Loucy (cell line): ENCODE results near the gene SCIMP.
"Not testable (repeated sequence)": the region's sequence is repeated elsewhere in the genome, so short reads cannot be mapped to it uniquely, and the experiment has no call there.

Experiments used
- CTCF ChIP-seq: fragments of 200-600 bp; sonication (generic); conservative IDR thresholded peaks from 2 replicates; pipeline ENCODE4 v1.5.1; 2014; ENCODE audit warnings: mild to moderate bottlenecking, antibody characterized with exemption, low read length
- EZH2phosphoT487 ChIP-seq: fragments of 200-600 bp; IDR thresholded peaks from 2 replicates; pipeline ENCODE4 v1.6.1; 2018; ENCODE audit warnings: antibody characterized with exemption, mild to moderate bottlenecking, moderate library complexity, borderline replicate concordance

- TF ChIP-seq CTCF, EZH2phosphoT487: not testable (repeated sequence)
These were observed 59.6 kb downstream of the SCIMP start for GRCh38 chr17:5175027-5175426.
